Stimulated activated CD4-positive, alpha-beta T cell treated with anti-CD3 and anti-CD28 coated beads, Interleukin-4, amount 100 ng/mL, for 24 hours (primary cell): ENCODE results near the gene LARP1.

ENCODE experiments used
- DNase-seq: peaks from one replicate; pipeline ENCODE4 v3.0.0-alpha.2; 2020

The LARP1 gene

GRCh38 chr5:154860123-154860522 lies 104.9 kb downstream of the LARP1 start:
- no peak for DNase-seq

- no peak for DNase-seq
These were observed 105.6 kb downstream of the LARP1 start for GRCh38 chr5:154860765-154861164.

- DNase-seq: no peak
These were observed 106.8 kb downstream of the LARP1 start for GRCh38 chr5:154861946-154862345.

- no peak for DNase-seq
These were observed 107.6 kb downstream of the LARP1 start for GRCh38 chr5:154862766-154863165.

- DNase-seq: no peak
These were observed 108.3 kb downstream of the LARP1 start for GRCh38 chr5:154863291-154864080.

GRCh38 chr5:154865466-154866184 lies 110.4 kb downstream of the LARP1 start:
- no peak for DNase-seq

GRCh38 chr5:154866841-154867240 lies 111.7 kb downstream of the LARP1 start:
- no peak for DNase-seq
